K562 (cell line): Measurements from ENCODE around the gene DNM1. TPM values are rescaled to one million over a fixed set of nuclear protein-coding genes. Genes with fewer than 3 reads are reported as not detected.

Experiments used
- BRF1 ChIP-seq: IDR thresholded peaks from 3 replicates; pipeline ENCODE4 v1.6.1; 2011; ENCODE audit warnings: borderline replicate concordance, mild to moderate bottlenecking; ENCODE audit not compliant: insufficient read length; ENCODE audit errors: extremely low read depth
- FOXK2 ChIP-seq, 2 experiments: fragments of 450-650 bp; IDR thresholded peaks in 1 of 2; conservative IDR thresholded peaks in 1 of 2; 2 replicates each; pipeline ENCODE4 v1.6.1; 2016; ENCODE audit warnings: low read depth in 2 of 2, mild to moderate bottlenecking in 1 of 2
- HMG20B ChIP-seq: fragments of 250-450 bp; sonication (Bioruptor Pico); IDR thresholded peaks from 2 replicates; pipeline ENCODE4 v1.5.0; 2021; ENCODE audit warnings: mild to moderate bottlenecking
- NCOR1 ChIP-seq: fragments of 450-650 bp; IDR thresholded peaks from 2 replicates; pipeline ENCODE4 v1.6.1; 2016; ENCODE audit warnings: mild to moderate bottlenecking, moderate library complexity
- RNF2 ChIP-seq: sonication (generic); IDR thresholded peaks from 2 replicates; pipeline ENCODE4 v1.6.1; 2016
- SAFB2 ChIP-seq: fragments of 200-400 bp; formaldehyde crosslinking; IDR thresholded peaks from 2 replicates; pipeline ENCODE4 v1.6.1; 2018; ENCODE audit warnings: borderline replicate concordance, low read length, low read depth, moderate library complexity; ENCODE audit not compliant: severe bottlenecking
- SMAD3 ChIP-seq: fragments of 450-650 bp; formaldehyde crosslinking; conservative IDR thresholded peaks from 2 replicates; pipeline ENCODE4 v1.4.0; 2020; ENCODE audit warnings: mild to moderate bottlenecking
- TSC22D4 ChIP-seq: fragments of 450-650 bp; IDR thresholded peaks from 2 replicates; pipeline ENCODE4 v1.6.1; 2016; ENCODE audit warnings: missing genetic modification characterization, missing biosample characterization, control low read depth
- ZC3H11A ChIP-seq: IDR thresholded peaks from 2 replicates; pipeline ENCODE4 v1.6.1; 2012; ENCODE audit warnings: low read depth, low read length, improper control_type of control experiment
- ZC3H4 ChIP-seq: sonication (generic); formaldehyde crosslinking; IDR thresholded peaks from 2 replicates; pipeline ENCODE4 v1.9.0; 2021; ENCODE audit warnings: missing genetic modification reagents, borderline replicate concordance
- ZKSCAN8 ChIP-seq: fragments of 200-800 bp; sonication (Bioruptor generic); IDR thresholded peaks from 2 replicates; pipeline ENCODE4 v1.6.1; 2016; ENCODE audit warnings: missing genetic modification characterization, missing compliant biosample characterization
- ZNF830 ChIP-seq: fragments of 250-450 bp; sonication (Bioruptor Pico); IDR thresholded peaks from 2 replicates; pipeline ENCODE4 v1.5.0; 2021; ENCODE audit warnings: mild to moderate bottlenecking
- polyA plus RNA-seq, 8 experiments: library from polyadenylated mRNA; depleted of rRNA in 4 of 8; stranded (reverse) in 5 of 8; unstranded in 3 of 8; fragments of >200 nt; fragmentation: Nextera tagmentation in 2 of 8; fragmentation: Illumina TruSeq in 1 of 8; extraction: Ambion mirVana in 2 of 8; extraction: Trizol in 1 of 8; gene quantifications; 2 replicates each; pipeline versions ENCODE4 v1.2.1 to v1.2.3, GENCODE V29; 2011 to 2014; ENCODE audit warnings: inconsistent platforms in 1 of 8, missing spikeins in 1 of 8
- total RNA-seq, 7 experiments: library from RNA; depleted of rRNA in 6 of 7; stranded (reverse); fragments of >200 nt in 6 of 7; fragmentation: Illumina TruSeq in 2 of 7; extraction: Trizol in 2 of 7; gene quantifications; 2 replicates each; pipeline versions ENCODE4 v1.2.1 to v1.2.3, GENCODE V29; 2011 to 2021; ENCODE audit warnings: low replicate concordance in 1 of 7
- TF ChIP-seq, protein P1 (sequence below): fragments of 250-450 bp; sonication (Bioruptor Pico); IDR thresholded peaks from 2 replicates; pipeline ENCODE4 v1.5.0; 2021; ENCODE audit warnings: mild to moderate bottlenecking, borderline replicate concordance
- TF ChIP-seq, protein P2 (sequence below): sonication (generic); formaldehyde crosslinking; IDR thresholded peaks from 2 replicates; pipeline ENCODE4 v1.8.0; 2022; ENCODE audit warnings: missing genetic modification reagents, mild to moderate bottlenecking, borderline replicate concordance
- TF ChIP-seq, protein P3 (sequence below): fragments of 250-450 bp; sonication (Bioruptor Pico); IDR thresholded peaks from 2 replicates; pipeline ENCODE4 v1.8.0; 2021; ENCODE audit warnings: moderate library complexity, mild to moderate bottlenecking, inconsistent platforms
- TF ChIP-seq, protein P4 (sequence below): sonication (generic); formaldehyde crosslinking; IDR thresholded peaks from 2 replicates; pipeline ENCODE4 v1.5.0; 2020; ENCODE audit warnings: missing genetic modification reagents
- TF ChIP-seq, protein P5 (sequence below): fragments of 450-650 bp; formaldehyde crosslinking; IDR thresholded peaks from 2 replicates; pipeline ENCODE4 v1.4.0; 2020; ENCODE audit warnings: mild to moderate bottlenecking, mixed read lengths
- TF ChIP-seq, protein P6 (sequence below), 2 experiments: fragments of 450-650 bp in 1 of 2; sonication (generic) in 1 of 2; formaldehyde crosslinking in 1 of 2; IDR thresholded peaks in 1 of 2; conservative IDR thresholded peaks in 1 of 2; 2 replicates each; pipeline versions ENCODE4 v1.6.1 to v1.8.1; 2016 to 2023; ENCODE audit warnings: mild to moderate bottlenecking in 2 of 2, moderate library complexity in 2 of 2, inconsistent platforms in 1 of 2, missing genetic modification reagents in 1 of 2

Gene DNM1
- total and polyA plus RNA-seq, 9 of the 15 experiments (the other 6 are each of a cell fraction or from before 2014, with no cell fraction given) = 0.39 to 23.1 (median 9.1) TPM

DNA sequence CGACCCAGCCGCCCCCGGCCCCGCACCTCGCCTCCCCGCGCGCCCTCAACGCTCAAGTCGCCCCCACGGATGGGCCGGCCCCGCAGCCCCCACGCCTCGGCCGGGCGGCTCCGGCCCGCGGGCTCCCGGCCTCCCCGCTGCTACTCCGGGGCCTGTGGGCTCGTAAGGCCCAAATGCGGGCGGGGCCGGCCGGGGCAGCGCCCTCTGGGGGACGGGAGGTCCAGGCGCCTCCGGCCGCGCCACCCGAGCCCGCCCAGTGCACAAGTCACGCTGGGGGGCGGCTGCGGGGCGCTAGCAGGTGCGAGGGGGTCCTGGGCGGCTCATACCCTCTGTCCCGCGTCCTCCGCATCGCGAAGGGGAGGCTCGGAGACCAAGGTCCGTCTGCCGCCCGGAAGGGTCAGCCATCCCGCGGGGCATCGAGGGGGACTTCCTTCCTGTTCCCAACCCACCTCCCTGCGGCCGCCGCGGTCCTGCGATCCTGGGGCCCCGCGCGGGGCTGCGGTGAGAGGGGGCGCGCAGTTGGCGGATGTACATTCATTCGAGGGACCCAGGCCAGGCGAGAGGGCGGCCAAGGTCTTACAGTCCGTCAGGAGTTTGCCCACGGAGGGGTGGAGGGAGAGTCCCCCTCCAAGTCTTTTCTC lies 11.7 kb upstream of the DNM1 start, which contains the start of gene CIZ1 (continued):
- TF ChIP-seq NCOR1 (no peak), ZNF830 (CRISPR knock-in tag) (peak; percentile 64), ZKSCAN8 (CRISPR knock-in tag) (no peak), HMG20B (CRISPR knock-in tag) (no peak), ZC3H11A (peak; percentile 28; the same call in 1 of the 2 replicates), FOXK2 (conservative IDR thresholded peaks at IDR 0.05 in 1 of 2, IDR thresholded peaks at IDR 0.05 in 1 of 2; ENCODE audit: low read depth in 2 of 2) (no peak), ZC3H4 (CRISPR knock-in tag) (no peak), BRF1 (no peak), RNF2 (no peak), SMAD3 (CRISPR knock-in tag) (peak; percentile 74), TSC22D4 (tag) (no peak), SAFB2 (no peak)
- TF ChIP-seq, protein P1, sequence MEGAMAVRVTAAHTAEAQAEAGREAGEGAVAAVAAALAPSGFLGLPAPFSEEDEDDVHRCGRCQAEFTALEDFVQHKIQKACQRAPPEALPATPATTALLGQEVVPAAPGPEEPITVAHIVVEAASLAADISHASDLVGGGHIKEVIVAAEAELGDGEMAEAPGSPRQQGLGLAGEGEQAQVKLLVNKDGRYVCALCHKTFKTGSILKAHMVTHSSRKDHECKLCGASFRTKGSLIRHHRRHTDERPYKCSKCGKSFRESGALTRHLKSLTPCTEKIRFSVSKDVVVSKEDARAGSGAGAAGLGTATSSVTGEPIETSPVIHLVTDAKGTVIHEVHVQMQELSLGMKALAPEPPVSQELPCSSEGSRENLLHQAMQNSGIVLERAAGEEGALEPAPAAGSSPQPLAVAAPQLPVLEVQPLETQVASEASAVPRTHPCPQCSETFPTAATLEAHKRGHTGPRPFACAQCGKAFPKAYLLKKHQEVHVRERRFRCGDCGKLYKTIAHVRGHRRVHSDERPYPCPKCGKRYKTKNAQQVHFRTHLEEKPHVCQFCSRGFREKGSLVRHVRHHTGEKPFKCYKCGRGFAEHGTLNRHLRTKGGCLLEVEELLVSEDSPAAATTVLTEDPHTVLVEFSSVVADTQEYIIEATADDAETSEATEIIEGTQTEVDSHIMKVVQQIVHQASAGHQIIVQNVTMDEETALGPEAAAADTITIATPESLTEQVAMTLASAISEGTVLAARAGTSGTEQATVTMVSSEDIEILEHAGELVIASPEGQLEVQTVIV (CRISPR knock-in tag) = peak; percentile 81; the same call in 1 of the 2 replicates
- TF ChIP-seq, protein P2, sequence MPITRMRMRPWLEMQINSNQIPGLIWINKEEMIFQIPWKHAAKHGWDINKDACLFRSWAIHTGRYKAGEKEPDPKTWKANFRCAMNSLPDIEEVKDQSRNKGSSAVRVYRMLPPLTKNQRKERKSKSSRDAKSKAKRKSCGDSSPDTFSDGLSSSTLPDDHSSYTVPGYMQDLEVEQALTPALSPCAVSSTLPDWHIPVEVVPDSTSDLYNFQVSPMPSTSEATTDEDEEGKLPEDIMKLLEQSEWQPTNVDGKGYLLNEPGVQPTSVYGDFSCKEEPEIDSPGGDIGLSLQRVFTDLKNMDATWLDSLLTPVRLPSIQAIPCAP (CRISPR knock-in tag) = no peak
- TF ChIP-seq, protein P3, sequence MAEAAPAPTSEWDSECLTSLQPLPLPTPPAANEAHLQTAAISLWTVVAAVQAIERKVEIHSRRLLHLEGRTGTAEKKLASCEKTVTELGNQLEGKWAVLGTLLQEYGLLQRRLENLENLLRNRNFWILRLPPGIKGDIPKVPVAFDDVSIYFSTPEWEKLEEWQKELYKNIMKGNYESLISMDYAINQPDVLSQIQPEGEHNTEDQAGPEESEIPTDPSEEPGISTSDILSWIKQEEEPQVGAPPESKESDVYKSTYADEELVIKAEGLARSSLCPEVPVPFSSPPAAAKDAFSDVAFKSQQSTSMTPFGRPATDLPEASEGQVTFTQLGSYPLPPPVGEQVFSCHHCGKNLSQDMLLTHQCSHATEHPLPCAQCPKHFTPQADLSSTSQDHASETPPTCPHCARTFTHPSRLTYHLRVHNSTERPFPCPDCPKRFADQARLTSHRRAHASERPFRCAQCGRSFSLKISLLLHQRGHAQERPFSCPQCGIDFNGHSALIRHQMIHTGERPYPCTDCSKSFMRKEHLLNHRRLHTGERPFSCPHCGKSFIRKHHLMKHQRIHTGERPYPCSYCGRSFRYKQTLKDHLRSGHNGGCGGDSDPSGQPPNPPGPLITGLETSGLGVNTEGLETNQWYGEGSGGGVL (CRISPR knock-in tag) = no peak
- TF ChIP-seq, protein P4, sequence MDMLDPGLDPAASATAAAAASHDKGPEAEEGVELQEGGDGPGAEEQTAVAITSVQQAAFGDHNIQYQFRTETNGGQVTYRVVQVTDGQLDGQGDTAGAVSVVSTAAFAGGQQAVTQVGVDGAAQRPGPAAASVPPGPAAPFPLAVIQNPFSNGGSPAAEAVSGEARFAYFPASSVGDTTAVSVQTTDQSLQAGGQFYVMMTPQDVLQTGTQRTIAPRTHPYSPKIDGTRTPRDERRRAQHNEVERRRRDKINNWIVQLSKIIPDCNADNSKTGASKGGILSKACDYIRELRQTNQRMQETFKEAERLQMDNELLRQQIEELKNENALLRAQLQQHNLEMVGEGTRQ (CRISPR knock-in tag) = no peak
- TF ChIP-seq, protein P5, sequence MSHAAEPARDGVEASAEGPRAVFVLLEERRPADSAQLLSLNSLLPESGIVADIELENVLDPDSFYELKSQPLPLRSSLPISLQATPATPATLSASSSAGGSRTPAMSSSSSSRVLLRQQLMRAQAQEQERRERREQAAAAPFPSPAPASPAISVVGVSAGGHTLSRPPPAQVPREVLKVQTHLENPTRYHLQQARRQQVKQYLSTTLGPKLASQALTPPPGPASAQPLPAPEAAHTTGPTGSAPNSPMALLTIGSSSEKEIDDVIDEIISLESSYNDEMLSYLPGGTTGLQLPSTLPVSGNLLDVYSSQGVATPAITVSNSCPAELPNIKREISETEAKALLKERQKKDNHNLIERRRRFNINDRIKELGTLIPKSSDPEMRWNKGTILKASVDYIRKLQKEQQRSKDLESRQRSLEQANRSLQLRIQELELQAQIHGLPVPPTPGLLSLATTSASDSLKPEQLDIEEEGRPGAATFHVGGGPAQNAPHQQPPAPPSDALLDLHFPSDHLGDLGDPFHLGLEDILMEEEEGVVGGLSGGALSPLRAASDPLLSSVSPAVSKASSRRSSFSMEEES (CRISPR knock-in tag) = no peak
- TF ChIP-seq, protein P6, sequence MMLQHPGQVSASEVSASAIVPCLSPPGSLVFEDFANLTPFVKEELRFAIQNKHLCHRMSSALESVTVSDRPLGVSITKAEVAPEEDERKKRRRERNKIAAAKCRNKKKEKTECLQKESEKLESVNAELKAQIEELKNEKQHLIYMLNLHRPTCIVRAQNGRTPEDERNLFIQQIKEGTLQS (IDR thresholded peaks at IDR 0.05) = no peak
- TF ChIP-seq, protein P6 (CRISPR knock-in tag; conservative IDR thresholded peaks at IDR 0.05) = 0 out of 2 replicates have a peak, but pooled peaks have one; percentile 66
